NCI-H2081 treated with DMSO at 0.1 percent for 48 hours (cell line): ENCODE measurements around the gene WDR7.

ENCODE experiments used
- DNase-seq: peaks from one replicate; lab custom pipeline; 2025; lab: John Stamatoyannopoulos, UW

WDR7 gene

GRCh38 chr18:57081899-57082298 lies 430.7 kb downstream of the WDR7 start:
- no peak for DNase-seq

GRCh38 chr18:57083485-57083884 lies 432.3 kb downstream of the WDR7 start:
- no peak for DNase-seq

DNA sequence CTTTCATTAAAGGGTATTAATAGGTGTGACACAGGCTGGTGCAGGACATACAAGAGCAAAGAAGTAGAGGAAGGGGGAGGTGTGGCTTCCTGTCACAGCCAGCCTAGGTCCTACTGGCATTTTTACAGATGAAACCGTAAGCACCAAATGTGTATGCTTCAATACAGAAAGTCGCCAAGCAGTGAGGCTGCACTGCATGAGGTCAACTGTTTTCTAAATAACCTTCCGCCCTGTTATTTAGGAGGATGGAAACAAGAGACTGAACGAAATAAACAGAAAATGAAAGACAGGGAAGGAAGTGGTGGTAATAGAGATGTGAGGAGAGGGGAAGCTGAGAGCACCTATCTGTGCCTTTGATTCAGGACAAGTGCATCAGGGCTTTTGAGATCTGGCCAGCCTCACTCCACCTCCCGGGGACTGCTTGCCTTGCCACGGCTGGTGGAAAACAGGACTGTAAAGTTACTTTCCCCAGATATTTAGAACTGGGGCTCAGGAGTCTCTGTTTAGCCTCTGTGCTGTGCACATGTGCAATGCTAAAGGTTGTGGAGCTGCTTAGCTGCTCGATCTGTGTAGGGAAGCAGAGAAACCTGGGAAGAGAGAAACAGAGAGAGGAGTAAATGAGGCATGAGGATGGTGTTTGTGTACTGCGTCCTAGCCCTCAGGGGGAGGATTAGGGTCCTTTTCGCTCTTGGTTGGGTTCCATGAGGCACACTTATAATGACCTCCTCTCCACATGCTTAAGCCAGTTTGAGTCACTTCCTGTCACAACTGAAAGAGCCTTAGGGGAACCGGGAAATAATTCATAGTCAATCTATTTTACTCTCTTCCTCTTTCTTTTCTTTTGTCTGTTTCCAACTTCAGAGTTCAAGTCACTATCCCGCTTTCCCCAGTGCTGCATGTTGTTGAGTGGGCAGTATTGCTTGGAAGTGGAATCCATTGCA lies 433.4 kb downstream of the WDR7 start:
- no peak for DNase-seq

- DNase-seq = no peak
These were observed 434.2 kb downstream of the WDR7 start for GRCh38 chr18:57085371-57085770.

- DNase-seq = no peak
These were observed 435.0 kb downstream of the WDR7 start for GRCh38 chr18:57086163-57086562.
